PC-3 (cell line): ENCODE measurements around the gene PTPRB.

Experiments used
- CTCF ChIP-seq: fragments of 300-600 bp; sonication (generic); conservative IDR thresholded peaks from 2 replicates; pipeline ENCODE4 v1.5.1; 2017; ENCODE audit warnings: antibody characterized with exemption, low read depth, mild to moderate bottlenecking, low read length
- EZH2 ChIP-seq: fragments of 300-600 bp; sonication (generic); IDR thresholded peaks from one replicate; pipeline ENCODE4 v1.6.1; 2017; ENCODE audit warnings: antibody characterized with exemption, mild to moderate bottlenecking, low read length; ENCODE audit not compliant: unreplicated experiment

- TF ChIP-seq CTCF (no peak), EZH2 (no peak)
Measured at GRCh38 chr12:70485704-70486103, 151.5 kb downstream of the PTPRB start.
